DOHH2 (cell line): ENCODE measurements around the gene MGARP.

Experiments used
- CTCF ChIP-seq: fragments of 200-600 bp; sonication (generic); IDR thresholded peaks from one replicate; pipeline ENCODE4 v1.5.1; 2014; ENCODE audit warnings: antibody characterized with exemption, mild to moderate bottlenecking, low read depth, low read length; ENCODE audit not compliant: poor library complexity, severe bottlenecking
- EZH2phosphoT487 ChIP-seq: fragments of 200-600 bp; sonication (generic); IDR thresholded peaks from 2 replicates; pipeline ENCODE4 v1.6.1; 2017; ENCODE audit warnings: borderline replicate concordance, mild to moderate bottlenecking, antibody characterized with exemption, low read length, moderate library complexity, mixed read lengths

GRCh38 chr4:139227729-139228404, 52.2 kb downstream of the MGARP start:
- TF ChIP-seq CTCF (peak; percentile 32), EZH2phosphoT487 (no peak)
